ENCODE measurements around the gene LRRC75A. TPM values are rescaled to one million over a fixed set of nuclear protein-coding genes. Genes with fewer than 3 reads are reported as not detected.

The LRRC75A gene
- total and polyA plus RNA-seq, 2 of the 8 experiments (the other 6 are each of a cell fraction or from before 2014, with no cell fraction given): 9.7 to 9.9 TPM

DNA sequence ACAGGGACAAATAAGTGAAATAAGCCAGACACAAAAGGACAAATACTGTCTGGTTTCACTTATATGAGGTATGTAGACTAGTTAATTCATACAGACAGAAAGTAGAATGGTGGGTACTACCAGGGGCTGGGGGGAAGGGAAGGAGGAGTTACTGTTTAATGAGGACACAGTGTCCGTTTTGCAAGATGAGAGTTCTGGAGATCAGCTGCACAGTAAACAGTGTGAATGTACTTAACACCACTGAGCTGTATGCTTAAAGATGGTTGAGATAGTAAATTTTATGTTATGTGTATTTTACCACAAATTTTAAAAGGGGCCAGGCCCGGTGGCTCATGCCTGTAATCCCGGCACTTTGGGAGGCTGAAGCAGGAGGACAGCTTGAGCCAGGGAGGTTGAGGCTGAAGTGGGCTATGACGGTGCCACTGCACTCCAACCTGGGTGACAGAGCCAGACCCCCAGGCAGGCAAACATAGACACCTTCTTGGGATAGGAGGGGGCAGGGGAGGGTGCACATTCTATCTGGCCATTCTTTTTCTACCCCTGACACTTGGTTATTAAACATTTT, 23.5 kb downstream of the LRRC75A start:
- no peak overlapping the region for H3K4me2 ChIP-seq (ENCODE audit: insufficient read depth in 1 of 2, low read depth in 2 of 2, low read length in 2 of 2)
- H4K20me1 ChIP-seq (replicated peaks in 1 of 2; ENCODE audit: control insufficient read depth in 1 of 2, insufficient read depth in 2 of 2, low read length in 2 of 2): peaks cover 0 to 5% of the 10 kb centered on the region in 2 experiments
- no peak overlapping the region for H4K91ac ChIP-seq (replicated peaks; ENCODE audit: insufficient read length, low read length)
- WGBS, 2 experiments (ENCODE audit: extremely low coverage in 1 of 2, insufficient coverage in 1 of 2, insufficient read length in 1 of 2, insufficient replicate concordance in 2 of 2, low coverage in 1 of 2, low lambda C conversion rate in 2 of 2, missing lambda C conversion rate in 1 of 2): 91% methylated on average over 4 of the region's 4 CpGs; no CpG with 5 or more reads in 1 of the 2 experiments
- H3K56ac ChIP-seq (replicated peaks; ENCODE audit: insufficient read length, low read depth, low read length): no peak overlapping the region
- H4K8ac ChIP-seq (ENCODE audit: extremely low read depth, insufficient read depth, low read length): no peak overlapping the region
- H3K14ac ChIP-seq (ENCODE audit: insufficient read length): no peak overlapping the region
- H3K4me1 ChIP-seq (replicated peaks in 1 of 4; ENCODE audit: control insufficient read depth in 3 of 4, insufficient read depth in 4 of 4, low read length in 3 of 4): peaks cover 0 to 22% (median 0%) of the 10 kb centered on the region in 4 experiments; a peak in 2 of 7 replicates
- no peak overlapping the region for H2BK15ac ChIP-seq (ENCODE audit: low read length)
- H2AK5ac ChIP-seq (ENCODE audit: low read depth, low read length): no peak overlapping the region
- FAIRE-seq: no peak
- no peak overlapping the region for H2AFZ ChIP-seq (ENCODE audit: low read length)
- ChIA-PET POLR2A (ENCODE audit: partially characterized antibody) (interaction anchor here (0.6 kb wide), 1 partner anchor 14 kb away, joined by 3 read pairs; no protein-coding TSS in a partner anchor), CTCF (ENCODE audit: partially characterized antibody) (interaction anchor here (0.7 to 36.9 kb wide), 4 partner anchors 15 to 53 kb away, joined by 3 to 941 read pairs (median 65); no protein-coding TSS in a partner anchor)
- H3K79me1 ChIP-seq (ENCODE audit: low read depth, low read length): peaks cover 4% of the 10 kb centered on the region
- no peak for DNase-seq (ENCODE audit: low read depth in 1 of 2, low spot score in 2 of 2)
- no peak overlapping the region for H2BK120ac ChIP-seq (replicated peaks; ENCODE audit: low read depth, low read length)
- H4K5ac ChIP-seq (ENCODE audit: insufficient read length, low read depth, low read length): no peak overlapping the region
- H3K9ac ChIP-seq (replicated peaks in 1 of 4; ENCODE audit: extremely low read depth in 1 of 4, low read depth in 3 of 4, low read length in 3 of 4): no peak overlapping the region
- no peak overlapping the region for H3K4ac ChIP-seq (replicated peaks; ENCODE audit: insufficient read length, low read depth, low read length)
- H3K36me3 ChIP-seq (ENCODE audit: control insufficient read depth in 2 of 4, insufficient read depth in 4 of 4, low read length in 3 of 4): no peaks in the 10 kb centered on the region
- no peak overlapping the region for H2BK12ac ChIP-seq (ENCODE audit: low read depth, low read length)
- H3K23ac ChIP-seq (ENCODE audit: insufficient read length): no peak overlapping the region
- no peak overlapping the region for H2BK5ac ChIP-seq (ENCODE audit: low read depth, low read length)
- H3K23me2 ChIP-seq (ENCODE audit: low read depth, low read length): peaks cover 2% of the 10 kb centered on the region; the same call in 1 of the 2 replicates
- H3K18ac ChIP-seq (ENCODE audit: extremely low read depth, low read length): no peak overlapping the region
- H3K79me2 ChIP-seq (ENCODE audit: control insufficient read depth in 1 of 2, insufficient read depth in 2 of 2, low read length in 2 of 2): no peaks in the 10 kb centered on the region
- H3K27me3 ChIP-seq (replicated peaks in 1 of 4; ENCODE audit: control insufficient read depth in 3 of 4, extremely low read depth in 1 of 4, insufficient read depth in 3 of 4, low read length in 3 of 4): no peaks in the 10 kb centered on the region
- no peak overlapping the region for H3K4me3 ChIP-seq (ENCODE audit: extremely low read depth in 1 of 4, insufficient read depth in 2 of 4, low read depth in 3 of 4, low read length in 4 of 4)
- H2BK20ac ChIP-seq (ENCODE audit: low read length): no peak overlapping the region
- H3K27ac ChIP-seq (ENCODE audit: low read depth, low read length): no peak overlapping the region
- H3K9me3 ChIP-seq (ENCODE audit: insufficient read depth in 2 of 2, low read depth in 1 of 2, low read length in 1 of 2): no peaks in the 10 kb centered on the region
- no peak for TF ChIP-seq HDAC2 (IDR thresholded peaks at IDR 0.05; ENCODE audit: borderline replicate concordance in 1 of 2, low read depth in 2 of 2, low read length in 2 of 2)
- TF ChIP-seq POLR2AphosphoS5 (IDR thresholded peaks at IDR 0.05; ENCODE audit: low read depth, low read length): no peak
- TF ChIP-seq EP300 (IDR thresholded peaks at IDR 0.05; ENCODE audit: borderline replicate concordance in 1 of 2, low read depth in 2 of 2, low read length in 2 of 2): no peak
- no peak for TF ChIP-seq POU5F1 (IDR thresholded peaks at IDR 0.05; ENCODE audit: low read depth, low read length)
- TF ChIP-seq NRF1 (IDR thresholded peaks at IDR 0.05; ENCODE audit: low read depth, low read length): no peak
- TF ChIP-seq RFX5 (IDR thresholded peaks at IDR 0.05; ENCODE audit: borderline replicate concordance, low read depth, low read length): no peak
- no peak for TF ChIP-seq SIRT6 (IDR thresholded peaks at IDR 0.05; ENCODE audit: low read length)
- no peak for TF ChIP-seq HDAC6 (IDR thresholded peaks at IDR 0.05; ENCODE audit: low read depth, low read length)
- no peak for TF ChIP-seq SRF (IDR thresholded peaks at IDR 0.05; ENCODE audit: low read depth, low read length)
- no peak for TF ChIP-seq GABPA (IDR thresholded peaks at IDR 0.05; ENCODE audit: borderline replicate concordance, insufficient read depth, low read length)
- no peak for TF ChIP-seq CBX8 (IDR thresholded peaks at IDR 0.05; ENCODE audit: borderline replicate concordance, low read depth, low read length)
- TF ChIP-seq SIN3A (conservative IDR thresholded peaks at IDR 0.05 in 1 of 2, IDR thresholded peaks at IDR 0.05 in 1 of 2; ENCODE audit: low read depth in 1 of 2, low read length in 2 of 2): no peak
- no peak for TF ChIP-seq EZH2 (IDR thresholded peaks at IDR 0.05; ENCODE audit: low read depth, low read length, severe bottlenecking)

Data from H1 (cell line).